T-helper 1 cell treated with Interleukin-12 subunit alpha and Interleukin-12 subunit beta and Interleukin-4 antibody, amounts not matched to agents 30 μg/mL and 1 μg/mL, for 36 hours (primary cell): ENCODE results near the gene PKNOX2.

Source experiments
- H3K27ac Mint-ChIP-seq: one replicate; pipeline ENCODE4 v1.8.0; 2021; ENCODE audit warnings: mild to moderate bottlenecking, mixed read lengths
- H3K27me3 Mint-ChIP-seq: one replicate; pipeline ENCODE4 v1.8.0; 2021; ENCODE audit warnings: low read depth, mixed read lengths
- H3K36me3 Mint-ChIP-seq: one replicate; pipeline ENCODE4 v1.8.0; 2021; ENCODE audit warnings: low read depth, mixed read lengths
- H3K4me1 Mint-ChIP-seq: one replicate; pipeline ENCODE4 v1.8.0; 2021; ENCODE audit warnings: low read depth, mixed read lengths
- H3K4me3 Mint-ChIP-seq: one replicate; pipeline ENCODE4 v1.8.0; 2021; ENCODE audit warnings: mild to moderate bottlenecking, moderate library complexity, mixed read lengths
- H3K9me3 Mint-ChIP-seq: one replicate; pipeline ENCODE4 v1.8.0; 2021; ENCODE audit warnings: mixed read lengths

PKNOX2 gene

DNA sequence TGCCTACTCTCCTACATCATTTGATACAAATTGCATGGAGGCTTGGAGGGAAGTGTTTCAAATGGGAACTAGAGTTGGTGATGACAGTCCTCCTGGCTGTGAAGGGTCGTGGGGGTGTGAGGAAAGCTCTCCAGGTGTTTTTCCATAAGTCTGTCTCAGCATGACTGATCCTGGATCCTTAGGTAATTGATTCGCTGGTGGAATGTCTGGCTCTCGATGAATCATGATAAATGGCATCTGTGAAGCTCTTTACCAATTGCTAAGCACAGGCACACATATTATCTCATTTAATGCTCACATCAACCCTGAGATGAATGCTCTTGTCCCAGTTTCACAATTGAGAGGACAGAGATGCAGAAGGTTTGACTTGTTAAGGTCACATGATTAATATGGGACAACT, 107.5 kb downstream of the PKNOX2 start:
- Mint-ChIP-seq H3K27me3 (peaks cover 8% of the 10 kb centered on the region), H3K9me3 (no peaks in the 10 kb centered on the region), H3K4me3 (no peak overlapping the region), H3K27ac (no peak overlapping the region), H3K4me1 (no peaks in the 10 kb centered on the region), H3K36me3 (no peaks in the 10 kb centered on the region)

DNA sequence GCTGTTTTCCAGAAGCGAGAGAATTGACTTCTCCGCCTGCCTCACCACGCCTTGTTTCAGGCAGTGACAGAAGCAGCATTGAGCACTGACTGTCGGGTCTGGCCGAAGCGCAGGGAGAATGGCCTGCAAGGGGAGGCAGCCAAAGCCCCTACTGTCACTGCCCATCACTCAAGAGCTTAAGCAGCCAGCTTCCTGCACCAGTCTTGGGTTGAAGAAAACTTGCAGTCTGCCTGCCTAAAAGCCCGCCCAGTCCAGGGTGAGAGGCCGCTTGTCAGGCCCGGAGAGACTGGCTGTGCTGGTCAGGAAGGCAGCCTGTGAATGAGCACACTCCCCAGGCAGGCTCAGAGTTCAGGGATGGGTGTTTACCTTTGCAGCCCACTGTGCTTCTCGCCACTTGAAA, 108.3 kb downstream of the PKNOX2 start:
- H3K4me3 Mint-ChIP-seq: no peak overlapping the region
- H3K9me3 Mint-ChIP-seq: no peaks in the 10 kb centered on the region
- no peak overlapping the region for H3K27ac Mint-ChIP-seq
- H3K27me3 Mint-ChIP-seq: peaks cover 4% of the 10 kb centered on the region
- no peaks in the 10 kb centered on the region for H3K4me1 Mint-ChIP-seq
- H3K36me3 Mint-ChIP-seq: no peaks in the 10 kb centered on the region

GRCh38 chr11:125273519-125274000, 109.0 kb downstream of the PKNOX2 start:
- H3K4me1 Mint-ChIP-seq: no peaks in the 10 kb centered on the region
- H3K27ac Mint-ChIP-seq: no peak overlapping the region
- peaks cover 4% of the 10 kb centered on the region for H3K27me3 Mint-ChIP-seq
- no peak overlapping the region for H3K4me3 Mint-ChIP-seq
- H3K36me3 Mint-ChIP-seq: no peaks in the 10 kb centered on the region
- H3K9me3 Mint-ChIP-seq: no peaks in the 10 kb centered on the region

- H3K4me1 Mint-ChIP-seq: no peaks in the 10 kb centered on the region
- no peaks in the 10 kb centered on the region for H3K36me3 Mint-ChIP-seq
- no peak overlapping the region for H3K4me3 Mint-ChIP-seq
- H3K27me3 Mint-ChIP-seq: peaks cover 4% of the 10 kb centered on the region
- H3K9me3 Mint-ChIP-seq: no peaks in the 10 kb centered on the region
- H3K27ac Mint-ChIP-seq: no peak overlapping the region
Observed at GRCh38 chr11:125274309-125274708, 109.8 kb downstream of the PKNOX2 start.

- Mint-ChIP-seq H3K4me1 (no peaks in the 10 kb centered on the region), H3K4me3 (no peak overlapping the region), H3K36me3 (no peaks in the 10 kb centered on the region), H3K9me3 (no peaks in the 10 kb centered on the region), H3K27ac (no peak overlapping the region), H3K27me3 (peaks cover 4% of the 10 kb centered on the region)
Observed at GRCh38 chr11:125274774-125275173, 110.2 kb downstream of the PKNOX2 start.

DNA sequence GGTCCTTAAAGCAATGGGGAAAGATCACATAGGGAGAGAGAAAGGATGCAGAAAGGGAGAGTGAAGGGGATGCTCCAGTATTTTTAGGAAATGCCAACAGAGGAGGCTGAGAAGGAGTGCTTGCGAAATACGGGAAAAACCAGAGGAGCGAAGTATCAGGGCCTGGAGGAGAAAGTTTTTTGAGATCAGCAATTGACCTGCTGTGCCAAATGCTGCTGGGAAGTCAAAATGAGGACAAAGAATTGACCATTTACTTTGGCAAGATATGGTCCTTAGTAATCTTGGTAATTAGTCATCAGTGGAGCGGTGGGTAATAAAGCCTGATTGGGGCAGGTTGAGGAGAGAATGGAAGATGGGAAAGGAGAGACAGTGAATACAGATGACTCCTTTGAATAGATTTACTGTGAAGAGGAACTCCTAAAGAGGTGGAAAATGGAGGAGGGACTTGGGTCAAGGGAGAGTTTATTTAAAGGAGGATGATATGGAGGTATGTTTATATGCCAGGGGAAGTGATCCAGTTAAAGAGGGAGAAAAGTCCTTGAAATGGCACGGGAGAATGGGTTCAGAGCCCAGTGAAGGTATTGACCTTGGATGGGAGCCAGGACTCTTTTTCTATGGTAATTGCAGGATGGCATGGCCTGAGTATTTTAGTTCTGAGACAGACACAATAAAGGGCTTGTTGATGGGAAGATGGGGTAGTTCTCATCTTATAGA, 111.5 kb downstream of the PKNOX2 start:
- Mint-ChIP-seq H3K36me3 (no peaks in the 10 kb centered on the region), H3K27ac (no peak overlapping the region), H3K27me3 (peaks cover 4% of the 10 kb centered on the region), H3K9me3 (no peaks in the 10 kb centered on the region), H3K4me1 (no peaks in the 10 kb centered on the region), H3K4me3 (no peak overlapping the region)

- Mint-ChIP-seq H3K27ac (no peak overlapping the region), H3K27me3 (no peaks in the 10 kb centered on the region), H3K4me1 (no peaks in the 10 kb centered on the region), H3K9me3 (no peaks in the 10 kb centered on the region), H3K4me3 (no peak overlapping the region), H3K36me3 (no peaks in the 10 kb centered on the region)
Observed at GRCh38 chr11:125276619-125276976, 112.0 kb downstream of the PKNOX2 start.

DNA sequence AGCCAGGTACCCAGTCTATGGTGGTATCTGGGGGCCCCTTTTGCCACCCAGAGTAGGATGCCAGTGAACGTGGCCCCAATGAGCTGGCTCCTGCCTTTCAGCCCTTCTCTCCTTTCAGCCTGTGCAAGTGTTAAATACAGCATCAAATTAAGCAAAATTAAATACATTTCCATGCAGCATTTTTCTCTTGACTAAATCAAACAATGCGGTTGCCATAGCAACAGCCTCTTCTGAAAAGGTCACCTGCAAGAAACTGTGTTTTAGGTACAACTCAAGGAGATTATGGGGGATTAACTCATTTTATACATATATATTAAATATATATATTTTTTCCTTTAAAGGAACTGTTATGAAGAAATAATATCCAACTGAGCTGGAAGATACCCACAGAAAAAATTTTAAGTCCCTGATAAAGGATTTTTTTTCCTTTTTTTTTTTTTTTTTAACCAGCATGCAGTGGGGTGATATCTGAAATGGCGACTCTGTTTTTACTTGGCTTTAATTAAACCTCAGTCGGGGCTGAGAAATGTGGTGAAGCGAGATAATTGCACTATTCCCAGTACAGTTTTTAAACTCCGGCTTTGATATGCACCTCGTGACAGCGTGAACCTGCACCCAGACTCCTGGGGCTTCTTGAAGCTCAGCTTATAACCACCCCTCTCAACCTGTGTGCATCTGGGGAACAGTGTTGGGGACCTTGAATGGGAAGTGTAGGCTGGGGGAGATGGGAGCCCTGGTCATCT, 115.3 kb downstream of the PKNOX2 start:
- H3K36me3 Mint-ChIP-seq: no peaks in the 10 kb centered on the region
- no peak overlapping the region for H3K27ac Mint-ChIP-seq
- no peaks in the 10 kb centered on the region for H3K4me1 Mint-ChIP-seq
- no peaks in the 10 kb centered on the region for H3K9me3 Mint-ChIP-seq
- no peak overlapping the region for H3K4me3 Mint-ChIP-seq
- H3K27me3 Mint-ChIP-seq: peaks cover 4% of the 10 kb centered on the region

DNA sequence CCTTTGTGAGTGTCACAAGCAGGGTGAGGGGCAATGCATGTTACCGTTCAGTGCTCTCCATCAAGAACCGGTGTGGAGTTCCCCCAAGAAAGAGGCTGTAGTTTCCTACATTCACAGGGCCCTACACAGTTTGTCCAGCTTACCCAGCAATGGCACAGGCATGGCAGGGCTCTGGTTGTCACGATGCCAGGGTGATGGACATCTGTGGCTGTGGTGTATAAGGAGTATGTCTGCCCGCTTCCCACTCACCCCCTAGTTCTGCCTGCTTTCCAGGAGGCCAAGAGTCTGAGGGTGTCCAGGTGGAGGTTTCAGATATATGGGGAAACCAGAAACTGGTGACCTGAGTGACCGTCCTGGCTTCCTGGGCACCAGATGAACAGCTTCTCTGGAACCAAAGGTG, 116.1 kb downstream of the PKNOX2 start:
- Mint-ChIP-seq H3K27me3 (peaks cover 4% of the 10 kb centered on the region), H3K9me3 (no peaks in the 10 kb centered on the region), H3K4me1 (no peaks in the 10 kb centered on the region), H3K27ac (no peak overlapping the region), H3K4me3 (no peak overlapping the region), H3K36me3 (no peaks in the 10 kb centered on the region)

DNA sequence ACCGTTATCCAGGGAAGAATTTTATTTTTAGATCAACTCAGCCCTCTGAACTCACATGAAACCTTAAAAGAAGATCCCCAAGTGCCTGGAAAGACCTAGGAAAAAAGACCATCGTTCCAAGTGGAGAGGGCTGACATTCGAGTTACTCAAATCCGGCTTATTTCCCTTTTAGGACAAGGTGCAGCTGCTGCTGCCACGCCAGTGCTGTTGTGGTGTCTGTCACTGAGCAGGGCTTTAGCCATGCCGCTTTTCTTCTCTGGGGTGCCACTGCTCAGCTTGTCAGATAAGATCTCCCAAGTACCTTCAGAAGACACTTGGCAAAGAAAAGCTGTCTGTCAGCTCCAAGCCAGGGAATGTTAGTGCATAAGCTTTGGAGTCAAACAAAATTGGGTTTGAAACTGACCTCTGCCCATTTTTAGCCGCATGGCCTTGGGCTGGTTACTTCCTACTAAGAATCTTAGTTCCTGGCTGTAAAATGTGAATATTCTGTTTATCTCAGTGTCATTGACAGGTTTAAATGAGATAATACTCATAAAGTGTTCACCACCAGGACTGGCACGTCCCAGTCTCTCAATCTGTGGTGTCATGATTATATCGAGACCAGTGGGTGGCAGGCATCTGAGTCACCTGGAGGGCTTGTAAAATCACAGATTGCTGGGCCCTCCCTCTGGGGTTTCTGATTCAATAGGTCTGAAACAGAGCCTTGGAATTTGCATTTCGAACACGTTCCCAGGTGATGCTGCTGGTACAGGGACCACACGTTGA, 117.5 kb downstream of the PKNOX2 start:
- Mint-ChIP-seq H3K9me3 (no peaks in the 10 kb centered on the region), H3K27me3 (peaks cover 4% of the 10 kb centered on the region), H3K27ac (no peak overlapping the region), H3K4me1 (no peaks in the 10 kb centered on the region), H3K4me3 (no peak overlapping the region), H3K36me3 (no peaks in the 10 kb centered on the region)

GRCh38 chr11:125282596-125282914, 118.0 kb downstream of the PKNOX2 start:
- Mint-ChIP-seq H3K4me1 (no peaks in the 10 kb centered on the region), H3K4me3 (no peak overlapping the region), H3K27ac (no peak overlapping the region), H3K27me3 (peaks cover 4% of the 10 kb centered on the region), H3K9me3 (no peaks in the 10 kb centered on the region), H3K36me3 (no peaks in the 10 kb centered on the region)

- H3K9me3 Mint-ChIP-seq: no peaks in the 10 kb centered on the region
- H3K27me3 Mint-ChIP-seq: peaks cover 4% of the 10 kb centered on the region
- no peak overlapping the region for H3K4me3 Mint-ChIP-seq
- no peaks in the 10 kb centered on the region for H3K4me1 Mint-ChIP-seq
- H3K36me3 Mint-ChIP-seq: no peaks in the 10 kb centered on the region
- no peak overlapping the region for H3K27ac Mint-ChIP-seq
Observed at GRCh38 chr11:125284245-125284850, 119.8 kb downstream of the PKNOX2 start.

DNA sequence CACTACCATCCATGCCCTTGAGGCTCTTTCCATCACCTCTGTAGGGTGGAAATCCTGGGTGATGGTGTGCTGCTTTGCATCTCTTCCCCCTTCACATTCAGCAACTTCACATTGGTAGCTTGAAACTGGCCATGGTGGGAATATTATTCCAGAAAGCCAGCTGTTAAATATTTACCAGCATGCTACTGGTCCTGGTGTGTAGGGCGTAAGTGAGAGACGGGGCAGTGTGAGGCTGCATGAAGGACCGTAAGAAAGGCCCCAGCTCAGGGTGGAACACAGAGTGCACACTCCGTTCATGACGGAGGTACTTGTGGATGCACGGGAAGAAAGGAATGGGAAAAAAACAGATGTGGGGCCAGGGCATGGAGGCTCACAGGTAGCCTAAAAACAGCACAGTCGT, 121.3 kb downstream of the PKNOX2 start:
- H3K4me3 Mint-ChIP-seq: no peak overlapping the region
- H3K27ac Mint-ChIP-seq: no peak overlapping the region
- peaks cover 4% of the 10 kb centered on the region for H3K27me3 Mint-ChIP-seq
- no peaks in the 10 kb centered on the region for H3K4me1 Mint-ChIP-seq
- H3K36me3 Mint-ChIP-seq: no peaks in the 10 kb centered on the region
- H3K9me3 Mint-ChIP-seq: no peaks in the 10 kb centered on the region

DNA sequence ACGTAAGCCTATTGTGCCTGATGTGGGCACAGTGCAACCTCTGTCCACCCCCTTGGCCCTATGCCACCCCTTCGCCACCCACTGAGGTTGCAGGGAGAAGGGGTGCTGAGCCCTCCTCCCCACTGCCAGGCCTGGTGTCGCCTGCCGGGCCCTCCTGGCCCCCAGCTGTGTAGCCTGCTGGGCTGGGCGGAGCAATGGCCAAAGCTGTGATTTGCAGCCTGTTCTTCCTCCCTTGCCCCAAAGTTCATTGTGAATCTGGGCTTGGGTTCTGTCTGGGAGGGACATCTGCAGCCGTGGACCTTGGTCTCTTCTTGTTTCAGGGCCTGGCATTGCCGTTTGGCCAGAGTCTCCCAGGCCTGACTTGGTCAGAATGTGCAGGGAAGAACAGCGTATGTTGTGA, 121.9 kb downstream of the PKNOX2 start:
- no peak overlapping the region for H3K4me3 Mint-ChIP-seq
- H3K27me3 Mint-ChIP-seq: peaks cover 4% of the 10 kb centered on the region
- H3K4me1 Mint-ChIP-seq: no peaks in the 10 kb centered on the region
- H3K9me3 Mint-ChIP-seq: no peaks in the 10 kb centered on the region
- no peaks in the 10 kb centered on the region for H3K36me3 Mint-ChIP-seq
- no peak overlapping the region for H3K27ac Mint-ChIP-seq
